Measurements from ENCODE around the gene RIT1.

The RIT1 gene

DNA sequence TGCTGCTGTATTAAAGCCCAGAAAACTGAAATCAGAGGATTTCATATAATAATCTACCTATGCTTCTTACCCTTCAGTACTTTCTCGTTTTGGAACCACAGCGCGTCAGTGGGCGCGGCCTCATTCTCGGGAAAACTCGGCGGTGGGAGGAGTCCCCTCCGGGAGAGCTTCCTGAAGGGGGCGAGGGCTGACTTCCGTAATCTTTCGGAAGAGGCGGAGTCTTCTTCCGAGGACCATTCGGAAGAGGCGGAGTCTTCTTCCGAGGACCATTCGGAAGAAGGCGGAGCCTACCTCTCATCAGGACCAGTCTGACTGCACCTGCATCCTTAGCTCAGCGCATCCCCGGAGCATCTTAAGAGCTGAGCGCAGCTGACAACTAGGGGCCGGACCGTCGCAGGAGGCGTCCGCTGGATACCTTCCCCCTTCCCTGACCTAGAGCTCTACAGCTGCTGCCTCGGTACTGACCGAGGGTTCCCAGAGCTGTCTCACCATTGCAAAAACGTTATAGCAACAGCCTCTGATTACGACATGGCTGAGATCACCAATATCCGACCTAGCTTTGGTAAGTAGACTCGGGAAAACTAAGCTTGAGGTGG, 51.8 kb downstream of the RIT1 start, which contains the start of gene SYT11:
TSS of gene SYT11 (plus strand) at position 334 of the 596 bp plus-strand sequence. CDS start at position 529, 195 bp downstream.
- Histone ChIP-seq H3K27me3 (ENCODE audit: insufficient read depth, low read length) (no peaks in the 10 kb centered on the region), H2AFZ (ENCODE audit: low read length, unreplicated experiment) (peak within 1 kb of the TSS; percentile 94), H3K79me2 (ENCODE audit: control insufficient read depth, insufficient read depth, low read length, unreplicated experiment) (peaks cover 41% of the 10 kb centered on the region)

DNA sequence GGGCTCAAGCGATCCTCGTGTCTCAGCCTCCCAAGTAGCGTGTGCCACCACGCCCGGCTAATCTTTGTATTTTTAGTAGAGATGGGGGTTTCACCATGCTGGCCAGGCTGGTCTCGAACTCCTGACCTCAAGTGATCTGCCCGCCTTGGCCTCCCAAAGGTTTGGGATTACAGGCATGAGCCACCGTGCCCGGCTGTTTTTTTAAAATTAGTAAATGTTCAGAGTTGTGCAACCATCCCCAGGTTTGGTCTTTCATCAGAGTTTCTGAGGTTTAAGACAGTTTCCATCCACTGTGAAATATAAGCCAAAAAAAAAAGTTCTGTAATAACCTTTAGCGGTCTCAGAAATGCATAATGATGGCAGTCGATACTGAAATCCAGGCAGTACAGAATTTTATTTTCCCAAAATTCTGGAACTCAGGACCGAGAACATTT, 52.3 kb downstream of the RIT1 start:
- peak overlapping the region; percentile 79 for H3K27ac ChIP-seq (ENCODE audit: low read depth, low read length)
- H3K79me2 ChIP-seq (ENCODE audit: control insufficient read depth, insufficient read depth, low read length, unreplicated experiment) = peaks cover 42% of the 10 kb centered on the region
- peak overlapping the region; percentile 70 for H3K4me3 ChIP-seq (ENCODE audit: low read depth, low read length)
- H3K4me1 ChIP-seq (ENCODE audit: control insufficient read depth, insufficient read depth, low read length, unreplicated experiment) = peaks cover 23% of the 10 kb centered on the region
- H2AFZ ChIP-seq (ENCODE audit: low read length, unreplicated experiment) = peak overlapping the region; percentile 47
- H3K27me3 ChIP-seq (ENCODE audit: insufficient read depth, low read length) = no peaks in the 10 kb centered on the region
- peaks cover 5% of the 10 kb centered on the region for H3K36me3 ChIP-seq (ENCODE audit: insufficient read depth, low read length)

More for the DNA sequence above, 51.8 kb downstream of the RIT1 start, which contains the start of gene SYT11:
- H3K4me1 ChIP-seq (ENCODE audit: control insufficient read depth, insufficient read depth, low read length, unreplicated experiment) = peaks cover 23% of the 10 kb centered on the region
- H3K36me3 ChIP-seq (ENCODE audit: insufficient read depth, low read length) = peaks cover 3% of the 10 kb centered on the region; the same call in 1 of the 2 replicates
- peak within 1 kb of the TSS; percentile 92 for H3K27ac ChIP-seq (ENCODE audit: low read depth, low read length)
- peak within 1 kb of the TSS; percentile 70 for H3K4me3 ChIP-seq (ENCODE audit: low read depth, low read length)

DNA sequence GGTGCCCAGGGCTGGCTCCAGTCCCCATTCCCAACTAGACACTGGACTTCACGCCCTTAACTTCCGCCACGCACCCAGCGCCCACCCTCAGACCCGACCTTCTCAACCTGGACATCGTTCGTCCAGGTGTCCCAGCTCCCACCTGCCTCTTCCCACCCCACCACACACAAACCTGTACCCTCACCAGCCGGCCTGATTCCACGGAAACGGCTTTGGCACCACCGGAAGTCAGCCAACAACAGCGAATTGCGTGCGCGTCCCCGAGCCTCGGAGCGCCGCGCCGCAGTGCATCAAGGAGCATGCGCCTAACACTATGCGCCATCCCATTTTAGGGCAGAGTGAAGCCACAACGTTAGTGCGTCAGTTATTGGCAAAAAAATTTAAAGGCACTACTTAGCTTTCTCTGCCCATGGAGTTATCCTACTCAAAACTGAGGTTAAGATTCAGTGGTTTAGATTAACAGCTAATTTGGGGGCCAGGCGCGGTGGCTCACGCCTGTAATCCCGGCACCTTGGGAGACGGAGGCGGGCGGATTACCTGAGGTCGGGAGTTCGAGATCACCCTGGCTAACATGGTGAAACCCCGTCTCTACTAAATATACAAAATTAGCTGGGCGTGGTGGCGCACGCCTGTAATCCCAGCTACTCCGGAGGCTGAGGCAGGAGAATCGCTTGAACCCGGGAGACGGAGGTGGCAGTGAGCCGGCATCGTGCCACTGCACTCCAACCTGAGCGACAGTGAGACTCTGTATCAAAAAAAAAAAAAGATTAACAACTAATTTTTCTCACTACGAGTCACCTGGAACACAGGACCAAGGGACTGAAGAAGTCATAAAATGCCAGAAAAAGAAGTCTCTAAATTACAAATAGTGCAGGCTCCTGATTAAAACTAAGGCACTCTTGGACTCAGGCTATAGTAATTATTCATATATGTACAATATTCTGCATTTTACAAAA, 53.9 kb downstream of the RIT1 start, which contains the start of gene GON4L:
TSS of gene GON4L (minus strand) at position 240 of the 956 bp plus-strand sequence. CDS start 3,434 bp downstream, outside the sequence.
- Histone ChIP-seq H3K36me3 (ENCODE audit: insufficient read depth, low read length) (peaks cover 14% of the 10 kb centered on the region), H3K79me2 (ENCODE audit: control insufficient read depth, insufficient read depth, low read length, unreplicated experiment) (peaks cover 49% of the 10 kb centered on the region), H3K4me3 (ENCODE audit: low read depth, low read length) (peak within 1 kb of the TSS; percentile 87), H3K4me1 (ENCODE audit: control insufficient read depth, insufficient read depth, low read length, unreplicated experiment) (peaks cover 23% of the 10 kb centered on the region), H3K27ac (ENCODE audit: low read depth, low read length) (peak within 1 kb of the TSS; percentile 35; the same call in 1 of the 2 replicates), H3K27me3 (ENCODE audit: insufficient read depth, low read length) (no peaks in the 10 kb centered on the region), H2AFZ (ENCODE audit: low read length, unreplicated experiment) (peak within 1 kb of the TSS; percentile 88)

DNA sequence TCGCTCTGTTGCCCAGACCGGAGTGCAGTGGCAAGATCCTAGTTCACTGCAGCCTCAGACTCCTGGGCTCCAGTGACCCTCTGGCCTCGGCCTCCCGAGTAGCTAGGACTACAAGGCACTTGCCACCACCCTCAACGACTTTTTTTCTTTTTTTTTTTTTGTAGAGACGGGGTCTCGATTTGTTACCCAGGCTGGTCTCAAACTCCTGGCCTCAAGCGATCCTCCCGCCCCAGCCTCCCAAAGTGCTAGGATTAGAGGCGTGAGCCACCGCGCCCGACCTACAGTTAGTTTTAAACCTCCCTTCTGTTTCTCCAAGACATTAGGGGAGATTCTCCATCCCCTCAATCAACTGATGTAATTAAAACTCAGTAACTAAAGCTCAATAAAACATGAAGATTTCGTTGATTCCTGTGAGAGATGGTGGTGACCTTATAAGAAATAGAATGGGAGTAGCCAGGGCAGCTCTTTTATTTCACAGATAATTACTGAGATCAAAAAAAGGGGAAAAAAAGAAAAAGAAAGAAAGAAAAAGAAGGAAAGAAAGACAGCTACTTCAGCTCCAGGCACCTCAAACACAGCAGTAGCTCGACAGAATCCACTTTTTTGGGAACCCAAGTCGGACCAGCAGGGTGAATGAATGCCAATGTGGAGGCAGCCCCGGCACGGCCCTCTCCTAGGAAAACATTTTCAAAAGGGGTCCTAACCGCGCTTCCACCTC, 54.7 kb downstream of the RIT1 start:
- H3K27ac ChIP-seq (ENCODE audit: low read depth, low read length) = peak overlapping the region; percentile 35; the same call in 1 of the 2 replicates
- peaks cover 49% of the 10 kb centered on the region for H3K79me2 ChIP-seq (ENCODE audit: control insufficient read depth, insufficient read depth, low read length, unreplicated experiment)

DNA sequence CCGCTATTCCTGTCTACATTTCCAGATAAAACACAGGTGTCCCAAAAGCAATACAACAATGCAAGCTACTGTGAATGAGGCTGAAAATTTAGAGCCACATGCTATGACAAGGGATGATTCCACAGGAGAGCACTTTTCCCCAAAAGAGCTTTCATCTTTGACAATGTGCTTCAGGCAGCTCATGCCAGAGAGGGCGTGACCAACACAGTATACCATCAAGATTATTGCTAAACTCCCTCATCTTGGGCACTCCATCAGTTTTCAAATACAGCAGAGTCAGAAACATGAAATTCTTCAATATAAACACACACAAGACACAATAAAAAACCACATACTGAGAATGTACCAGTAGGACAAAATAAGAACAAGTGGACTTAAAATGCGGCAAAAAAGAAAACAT, 60.8 kb downstream of the RIT1 start:
- no peaks in the 10 kb centered on the region for H3K27me3 ChIP-seq (ENCODE audit: insufficient read depth, low read length)
- H3K4me1 ChIP-seq (ENCODE audit: control insufficient read depth, insufficient read depth, low read length, unreplicated experiment) = no peaks in the 10 kb centered on the region
- no peak overlapping the region for H3K27ac ChIP-seq (ENCODE audit: low read depth, low read length)
- no peak overlapping the region for H3K4me3 ChIP-seq (ENCODE audit: low read depth, low read length)
- H3K36me3 ChIP-seq (ENCODE audit: insufficient read depth, low read length) = peaks cover 26% of the 10 kb centered on the region
- H3K79me2 ChIP-seq (ENCODE audit: control insufficient read depth, insufficient read depth, low read length, unreplicated experiment) = peaks cover 51% of the 10 kb centered on the region
- no peak overlapping the region for H2AFZ ChIP-seq (ENCODE audit: low read length, unreplicated experiment)

More for the DNA sequence above, 54.7 kb downstream of the RIT1 start:
- Histone ChIP-seq H3K27me3 (ENCODE audit: insufficient read depth, low read length) (no peaks in the 10 kb centered on the region), H3K36me3 (ENCODE audit: insufficient read depth, low read length) (peaks cover 14% of the 10 kb centered on the region), H3K4me1 (ENCODE audit: control insufficient read depth, insufficient read depth, low read length, unreplicated experiment) (peaks cover 23% of the 10 kb centered on the region), H2AFZ (ENCODE audit: low read length, unreplicated experiment) (peak overlapping the region; percentile 81), H3K4me3 (ENCODE audit: low read depth, low read length) (peak overlapping the region; percentile 87)

DNA sequence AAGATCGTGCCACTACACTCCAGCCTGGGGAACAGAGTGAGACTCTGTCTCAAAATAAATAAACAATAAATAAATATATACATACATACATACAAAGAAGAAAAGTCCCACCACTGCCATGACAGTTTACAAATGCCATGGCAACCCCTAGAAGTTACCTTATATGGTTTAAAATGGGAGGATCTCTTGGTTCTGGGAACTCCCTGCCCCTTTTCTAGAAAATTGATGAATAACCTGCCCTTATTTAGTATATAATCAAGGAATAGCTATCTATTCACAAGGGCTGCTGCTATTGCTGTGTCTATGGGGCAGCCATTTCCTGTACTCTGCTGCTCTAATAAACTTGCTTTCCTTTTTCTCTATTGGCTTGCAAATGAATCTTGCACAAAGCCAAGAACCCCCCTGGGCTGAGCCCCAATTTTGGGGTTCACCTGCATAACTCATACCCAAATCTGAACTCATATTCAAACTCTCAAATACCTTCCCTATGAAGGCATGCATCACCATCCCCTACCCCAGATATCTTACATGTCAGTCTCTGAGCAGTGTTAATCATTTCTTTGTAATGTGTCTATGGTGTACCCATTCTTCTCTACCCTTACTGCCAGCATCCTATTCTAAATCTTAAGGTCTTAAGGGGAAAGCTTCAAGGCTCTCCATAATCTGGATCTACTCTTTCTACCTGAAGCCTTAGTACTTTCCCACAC, 63.2 kb downstream of the RIT1 start:
- no peak overlapping the region for H3K4me3 ChIP-seq (ENCODE audit: low read depth, low read length)
- no peaks in the 10 kb centered on the region for H3K4me1 ChIP-seq (ENCODE audit: control insufficient read depth, insufficient read depth, low read length, unreplicated experiment)
- peaks cover 28% of the 10 kb centered on the region for H3K36me3 ChIP-seq (ENCODE audit: insufficient read depth, low read length)
- no peak overlapping the region for H2AFZ ChIP-seq (ENCODE audit: low read length, unreplicated experiment)
- H3K79me2 ChIP-seq (ENCODE audit: control insufficient read depth, insufficient read depth, low read length, unreplicated experiment) = peaks cover 57% of the 10 kb centered on the region
- no peaks in the 10 kb centered on the region for H3K27me3 ChIP-seq (ENCODE audit: insufficient read depth, low read length)
- H3K27ac ChIP-seq (ENCODE audit: low read depth, low read length) = no peak overlapping the region

Data from ACC112 (cell line).